ENCODE measurements around the gene E2F2. TPM values are rescaled to one million over a fixed set of nuclear protein-coding genes. Genes with fewer than 3 reads are reported as not detected.

The E2F2 gene
- total RNA-seq, 1 experiment from 2014 or later = 5.1 TPM

- Histone ChIP-seq H3T11ph (ENCODE audit: low read length) (no peak overlapping the region), H2AFZ (ENCODE audit: low read length) (no peak overlapping the region), H2AK5ac (ENCODE audit: insufficient read length, low read length) (no peak overlapping the region), H2BK120ac (ENCODE audit: low read depth, low read length, poor library complexity, severe bottlenecking) (no peak overlapping the region), H2BK5ac (ENCODE audit: insufficient read length, low read length) (no peak overlapping the region), H3K79me2 (ENCODE audit: insufficient read depth, low read length) (peaks cover 7% of the 10 kb centered on the region; the same call in 1 of the 2 replicates), H2BK12ac (ENCODE audit: insufficient read length, low read depth, low read length) (no peak overlapping the region), H3K27ac (ENCODE audit: insufficient read length, low read depth, low read length) (no peak overlapping the region), H3K18ac (ENCODE audit: insufficient read length, low read depth, low read length) (no peak overlapping the region), H3K23me2 (ENCODE audit: insufficient read length, low read depth, low read length, poor library complexity, severe bottlenecking) (peaks cover 17% of the 10 kb centered on the region), H4K91ac (ENCODE audit: insufficient read length, low read depth, low read length) (no peak overlapping the region), H4K8ac (replicated peaks; ENCODE audit: insufficient read length, low read depth, low read length) (no peak overlapping the region), H3K4me2 (ENCODE audit: insufficient read depth, insufficient read length, low read length) (no peak overlapping the region), H3K9ac (ENCODE audit: extremely low read depth, insufficient read length, low read length) (no peak overlapping the region), H3K56ac (ENCODE audit: insufficient read length, low read depth, low read length) (no peak overlapping the region), H3K23ac (ENCODE audit: insufficient read length, low read depth, low read length) (no peak overlapping the region), H3K9me3 (ENCODE audit: control insufficient read depth, low read depth, low read length) (no peaks in the 10 kb centered on the region), H2BK20ac (ENCODE audit: low read depth, low read length, poor library complexity, severe bottlenecking) (no peak overlapping the region), H3K4ac (ENCODE audit: low read depth, low read length) (no peak overlapping the region), H4K20me1 (ENCODE audit: control insufficient read depth, insufficient read depth, insufficient read length) (no peaks in the 10 kb centered on the region), H3K14ac (ENCODE audit: insufficient read depth, low read length) (no peak overlapping the region), H3K4me1 (ENCODE audit: insufficient read depth, low read length) (peaks cover 12% of the 10 kb centered on the region; the same call in 1 of the 2 replicates), H3K27me3 (ENCODE audit: insufficient read depth, low read length) (no peaks in the 10 kb centered on the region), H2BK15ac (ENCODE audit: low read depth, low read length) (no peak overlapping the region), H3K79me1 (ENCODE audit: insufficient read depth, low read depth, low read length, poor library complexity, severe bottlenecking) (no peaks in the 10 kb centered on the region), H4K5ac (ENCODE audit: insufficient read length, low read depth, low read length) (no peak overlapping the region)
- no CpG with 5 or more reads among the region's 9 CpGs for WGBS (ENCODE audit: extremely low coverage, insufficient read length, low lambda C conversion rate)
- peak overlapping the region in 1 of 2 experiments; percentile 54; a peak in 1 of 5 replicates for H3K4me3 Mint-ChIP-seq
- TF ChIP-seq CTCF (conservative IDR thresholded peaks at IDR 0.05) = no peak
- peaks cover 11% of the 10 kb centered on the region for H3K27me3 Mint-ChIP-seq (ENCODE audit: low read depth)
- H3K36me3 Mint-ChIP-seq (ENCODE audit: insufficient read depth in 1 of 3, low read depth in 3 of 3) = peaks cover 2 to 8% (median 5%) of the 10 kb centered on the region in 3 experiments; a peak in 3 of 7 replicates
- peak overlapping the region; percentile 14 to 100 (median 91); a peak in 4 of 7 replicates for H3K27ac Mint-ChIP-seq
- peaks cover 67 to 74% of the 10 kb centered on the region in 2 experiments for H3K4me1 Mint-ChIP-seq
- no peak for DNase-seq
- H3K9me3 Mint-ChIP-seq = peaks cover 0 to 2% of the 10 kb centered on the region in 2 experiments; a peak in 1 of 5 replicates
Measured at GRCh38 chr1:23563003-23563402, 32.0 kb upstream of the E2F2 start.
